Measurements from ENCODE around the gene FAM161A. TPM values are rescaled to one million over a fixed set of nuclear protein-coding genes. Genes with fewer than 3 reads are reported as not detected.
A peak's percentile ranks its signal among the peaks of the same experiment; 100 is the strongest.
"Not testable (repeated sequence)": the region's sequence is repeated elsewhere in the genome, so short reads cannot be mapped to it uniquely, and the experiment has no call there.

FAM161A gene
- total RNA-seq, 1 donor from 2014 or later, result 3.2 TPM

- DNase-seq (ENCODE audit: extremely low spot score, unreplicated experiment), result no peak
- H3K36me3 Mint-ChIP-seq (ENCODE audit: unreplicated experiment), result no peaks in the 10 kb centered on the region
- H3K9me3 Mint-ChIP-seq (ENCODE audit: unreplicated experiment), result no peaks in the 10 kb centered on the region
- H3K27me3 Mint-ChIP-seq (ENCODE audit: unreplicated experiment), result no peaks in the 10 kb centered on the region
- no peak for TF ChIP-seq CTCF (IDR thresholded peaks at IDR 0.05)
- H3K4me1 Mint-ChIP-seq (ENCODE audit: unreplicated experiment), result peaks cover 15% of the 10 kb centered on the region
- H3K27ac Mint-ChIP-seq (ENCODE audit: unreplicated experiment), result peak overlapping the region; percentile 89
- H3K4me3 Mint-ChIP-seq (ENCODE audit: unreplicated experiment), result peak overlapping the region; percentile 90
These were observed 1.4 kb upstream of the FAM161A start for GRCh38 chr2:61855318-61855613.

- TF ChIP-seq CTCF (IDR thresholded peaks at IDR 0.05), result no peak
- H3K27ac Mint-ChIP-seq (ENCODE audit: unreplicated experiment), result peak overlapping the region; percentile 89
These were observed 881 bp upstream of the FAM161A start for GRCh38 chr2:61854564-61855317.

GRCh38 chr2:61853086-61853846, 594 bp downstream of the FAM161A start:
- Mint-ChIP-seq H3K36me3 (ENCODE audit: unreplicated experiment) (no peaks in the 10 kb centered on the region), H3K27ac (ENCODE audit: unreplicated experiment) (peak overlapping the region; percentile 89), H3K4me1 (ENCODE audit: unreplicated experiment) (peaks cover 15% of the 10 kb centered on the region), H3K27me3 (ENCODE audit: unreplicated experiment) (no peaks in the 10 kb centered on the region), H3K9me3 (ENCODE audit: unreplicated experiment) (no peaks in the 10 kb centered on the region), H3K4me3 (ENCODE audit: unreplicated experiment) (peak overlapping the region; percentile 90)
- no peak for DNase-seq (ENCODE audit: extremely low spot score, unreplicated experiment)
- TF ChIP-seq CTCF (IDR thresholded peaks at IDR 0.05), result no peak

More at GRCh38 chr2:61854564-61855317, 881 bp upstream of the FAM161A start:
- Mint-ChIP-seq H3K4me3 (ENCODE audit: unreplicated experiment) (peak overlapping the region; percentile 90), H3K4me1 (ENCODE audit: unreplicated experiment) (peaks cover 15% of the 10 kb centered on the region), H3K27me3 (ENCODE audit: unreplicated experiment) (no peaks in the 10 kb centered on the region), H3K9me3 (ENCODE audit: unreplicated experiment) (no peaks in the 10 kb centered on the region), H3K36me3 (ENCODE audit: unreplicated experiment) (no peaks in the 10 kb centered on the region)
- peak; percentile 94 for DNase-seq (ENCODE audit: extremely low spot score, unreplicated experiment)

- not testable (repeated sequence) for DNase-seq (ENCODE audit: extremely low spot score, unreplicated experiment); H3K36me3 Mint-ChIP-seq (ENCODE audit: unreplicated experiment)
These were observed 2.6 kb downstream of the FAM161A start for GRCh38 chr2:61851270-61851669.

GRCh38 chr2:61845320-61845719, 8.5 kb downstream of the FAM161A start:
- DNase-seq (ENCODE audit: extremely low spot score, unreplicated experiment), result no peak
- no peak overlapping the region for H3K27ac Mint-ChIP-seq (ENCODE audit: unreplicated experiment)
- TF ChIP-seq CTCF (IDR thresholded peaks at IDR 0.05), result no peak
- H3K9me3 Mint-ChIP-seq (ENCODE audit: unreplicated experiment), result no peaks in the 10 kb centered on the region
- H3K36me3 Mint-ChIP-seq (ENCODE audit: unreplicated experiment), result peaks cover 1% of the 10 kb centered on the region
- no peak overlapping the region for H3K4me3 Mint-ChIP-seq (ENCODE audit: unreplicated experiment)
- H3K27me3 Mint-ChIP-seq (ENCODE audit: unreplicated experiment), result no peaks in the 10 kb centered on the region
- no peaks in the 10 kb centered on the region for H3K4me1 Mint-ChIP-seq (ENCODE audit: unreplicated experiment)

More at GRCh38 chr2:61851270-61851669, 2.6 kb downstream of the FAM161A start:
- H3K4me3 Mint-ChIP-seq (ENCODE audit: unreplicated experiment); H3K9me3 Mint-ChIP-seq (ENCODE audit: unreplicated experiment); H3K27me3 Mint-ChIP-seq (ENCODE audit: unreplicated experiment); H3K27ac Mint-ChIP-seq (ENCODE audit: unreplicated experiment): not testable (repeated sequence)
- peaks cover 15% of the 10 kb centered on the region for H3K4me1 Mint-ChIP-seq (ENCODE audit: unreplicated experiment)

All from osteocyte (in vitro differentiated cells).